Type B pancreatic cell (in vitro differentiated cells): Measurements from ENCODE around the gene TMPRSS11A. TPM values are rescaled to one million over a fixed set of nuclear protein-coding genes. Genes with fewer than 3 reads are reported as not detected.

Experiments
- DNase-seq: peaks from one replicate; pipeline ENCODE4 v3.0.0; 2021; ENCODE audit warnings: mixed read lengths; ENCODE audit not compliant: unreplicated experiment; ENCODE audit errors: extremely low spot score
- H3K27ac Mint-ChIP-seq: 2 replicates; pipeline ENCODE4 v1.8.0; 2021; ENCODE audit warnings: mild to moderate bottlenecking, mixed read lengths
- H3K27me3 Mint-ChIP-seq: 2 replicates; pipeline ENCODE4 v1.8.0; 2021; ENCODE audit warnings: mixed read lengths
- H3K36me3 Mint-ChIP-seq: 2 replicates; pipeline ENCODE4 v1.8.0; 2021; ENCODE audit warnings: mixed read lengths
- H3K4me1 Mint-ChIP-seq: one replicate; pipeline ENCODE4 v1.8.0; 2021; ENCODE audit warnings: mixed read lengths; ENCODE audit not compliant: unreplicated experiment
- H3K4me3 Mint-ChIP-seq: 2 replicates; pipeline ENCODE4 v1.8.0; 2021; ENCODE audit warnings: mild to moderate bottlenecking, mixed read lengths
- H3K9me3 Mint-ChIP-seq: 2 replicates; pipeline ENCODE4 v1.8.0; 2021; ENCODE audit warnings: mixed read lengths
- CTCF ChIP-seq: fragments of 200-600 bp; sonication (generic); conservative IDR thresholded peaks from 2 replicates; pipeline ENCODE4 v1.5.0; 2021; ENCODE audit warnings: antibody characterized with exemption, mild to moderate bottlenecking
- total RNA-seq: library from RNA; stranded (reverse); gene quantifications from 2 replicates; pipeline ENCODE4 v1.2.1, GENCODE V29; 2021; ENCODE audit warnings: low replicate concordance

The TMPRSS11A gene
- total RNA-seq, 1 donor from 2014 or later, result 0.43 TPM

DNA sequence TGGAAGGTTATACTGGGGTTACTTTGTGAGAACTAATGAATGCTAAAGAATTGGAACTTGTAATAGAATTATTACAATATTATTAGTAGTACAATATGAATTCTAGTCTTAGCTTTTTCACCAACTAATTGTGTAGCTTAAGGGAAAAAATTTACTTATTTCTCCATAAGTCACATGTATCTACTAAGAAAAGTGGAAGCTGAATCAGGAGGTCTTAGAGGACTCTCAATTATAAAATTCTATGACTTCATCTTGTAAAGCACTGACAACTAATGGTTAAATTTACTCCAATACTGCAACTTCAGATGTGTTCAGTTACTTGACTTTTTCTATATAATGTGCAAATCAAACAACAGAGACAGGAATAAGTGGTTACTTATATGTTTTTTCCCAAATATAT lies 78.6 kb downstream of the TMPRSS11A start:
- Mint-ChIP-seq H3K4me3 (no peak overlapping the region), H3K9me3 (no peaks in the 10 kb centered on the region), H3K27me3 (no peaks in the 10 kb centered on the region), H3K36me3 (no peaks in the 10 kb centered on the region), H3K4me1 (no peaks in the 10 kb centered on the region), H3K27ac (no peak overlapping the region)
- no peak for DNase-seq
- TF ChIP-seq CTCF, result no peak

- H3K4me3 Mint-ChIP-seq, result no peak within 1 kb of the TSS
- no peak for DNase-seq
- no peaks in the 10 kb centered on the region for H3K4me1 Mint-ChIP-seq
- no peaks in the 10 kb centered on the region for H3K36me3 Mint-ChIP-seq
- no peaks in the 10 kb centered on the region for H3K27me3 Mint-ChIP-seq
- TF ChIP-seq CTCF, result no peak
- H3K9me3 Mint-ChIP-seq, result no peaks in the 10 kb centered on the region
- H3K27ac Mint-ChIP-seq, result no peak within 1 kb of the TSS
Observed at GRCh38 chr4:67883902-67884301, 79.4 kb downstream of the TMPRSS11A start, which contains the start of gene TMPRSS11D. TSS of gene TMPRSS11D (minus strand) at chr4:67884002. CDS start at chr4:67883933, 69 bp downstream.

GRCh38 chr4:67883458-67883857 lies 79.8 kb downstream of the TMPRSS11A start:
- no peak for DNase-seq
- H3K27me3 Mint-ChIP-seq, result no peaks in the 10 kb centered on the region
- no peaks in the 10 kb centered on the region for H3K4me1 Mint-ChIP-seq
- TF ChIP-seq CTCF, result no peak
- no peaks in the 10 kb centered on the region for H3K36me3 Mint-ChIP-seq
- H3K27ac Mint-ChIP-seq, result no peak overlapping the region
- H3K4me3 Mint-ChIP-seq, result no peak overlapping the region
- no peaks in the 10 kb centered on the region for H3K9me3 Mint-ChIP-seq

GRCh38 chr4:67880866-67881610 lies 82.3 kb downstream of the TMPRSS11A start:
- no peak overlapping the region for H3K4me3 Mint-ChIP-seq

DNA sequence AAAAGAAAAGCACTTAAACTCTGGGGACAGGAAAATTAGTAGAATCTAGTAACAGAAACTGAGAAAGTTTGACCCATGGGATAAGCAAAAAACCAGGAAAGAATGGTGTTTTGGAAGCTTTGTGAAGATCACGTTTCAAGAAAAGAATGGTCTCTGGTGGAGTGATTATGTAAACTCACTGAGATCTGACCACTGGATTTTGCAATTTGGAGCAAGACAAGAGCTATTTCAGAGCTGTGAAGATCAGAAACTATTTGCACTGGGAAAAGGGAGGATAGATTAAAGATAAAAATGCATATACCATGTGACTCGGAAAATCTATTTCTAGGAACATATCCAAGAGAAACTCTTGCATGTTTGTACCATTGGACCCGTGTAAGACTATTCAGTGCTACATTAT lies 83.8 kb downstream of the TMPRSS11A start:
- H3K4me1 Mint-ChIP-seq, result no peaks in the 10 kb centered on the region
- no peak for DNase-seq
- TF ChIP-seq CTCF, result no peak
- no peaks in the 10 kb centered on the region for H3K27me3 Mint-ChIP-seq
- no peaks in the 10 kb centered on the region for H3K36me3 Mint-ChIP-seq
- no peak overlapping the region for H3K4me3 Mint-ChIP-seq
- no peak overlapping the region for H3K27ac Mint-ChIP-seq
- H3K9me3 Mint-ChIP-seq, result no peaks in the 10 kb centered on the region

More at GRCh38 chr4:67880866-67881610, 82.3 kb downstream of the TMPRSS11A start:
- no peak for TF ChIP-seq CTCF
- no peak overlapping the region for H3K27ac Mint-ChIP-seq
- H3K36me3 Mint-ChIP-seq, result no peaks in the 10 kb centered on the region
- DNase-seq, result no peak
- H3K9me3 Mint-ChIP-seq, result no peaks in the 10 kb centered on the region
- H3K27me3 Mint-ChIP-seq, result no peaks in the 10 kb centered on the region
- H3K4me1 Mint-ChIP-seq, result no peaks in the 10 kb centered on the region
